Activated naive CD4-positive, alpha-beta T cell treated with anti-CD3 and anti-CD28 coated beads, Interleukin-2, amount 50 U/mL, for 72 hours (primary cell): ENCODE measurements around the gene IL34. TPM values are rescaled to one million over a fixed set of nuclear protein-coding genes. Genes with fewer than 3 reads are reported as not detected.

ENCODE experiments used
- ATAC-seq, 2 donors: fragments of 150-1000 bp; cut with Tn5 transposase; 2 replicates each; pipeline ENCODE4 v1.10.0; 2021; ENCODE audit warnings: mild to moderate bottlenecking in 2 of 2, moderate library complexity in 2 of 2
- DNase-seq, 2 donors: peaks; one replicate each; pipeline ENCODE4 v3.0.0; 2021 to 2022; ENCODE audit warnings: low spot score in 2 of 2
- H3K27ac Mint-ChIP-seq, 2 donors: one replicate each; pipeline ENCODE4 v1.8.0; 2022; ENCODE audit warnings: mild to moderate bottlenecking in 2 of 2, mixed read lengths in 2 of 2
- H3K36me3 Mint-ChIP-seq, 2 donors: one replicate each; pipeline ENCODE4 v1.8.0; 2022; ENCODE audit warnings: mixed read lengths in 2 of 2
- H3K9me3 Mint-ChIP-seq, 2 donors: one replicate each; pipeline ENCODE4 v1.8.0; 2022; ENCODE audit warnings: mixed read lengths in 2 of 2
- total RNA-seq, 2 donors: library from RNA; stranded (reverse); gene quantifications; one replicate each; pipeline ENCODE4 v1.2.3, GENCODE V29; 2022

Gene IL34
- total RNA-seq, 2 donors from 2014 or later = not detected

GRCh38 chr16:70689035-70689969, 42.9 kb downstream of the IL34 start:
- Mint-ChIP-seq H3K36me3 (no peaks in the 10 kb centered on the region), H3K27ac (peak overlapping the region in 1 of 2 donors; percentile 50), H3K9me3 (no peaks in the 10 kb centered on the region)
- DNase-seq (no peak), ATAC-seq (no peak)

- Mint-ChIP-seq H3K27ac (peak overlapping the region in 1 of 2 donors; percentile 72), H3K36me3 (no peaks in the 10 kb centered on the region), H3K9me3 (no peaks in the 10 kb centered on the region)
- DNase-seq = no peak
- no peak for ATAC-seq
Observed at GRCh38 chr16:70689970-70690891, 43.9 kb downstream of the IL34 start.

- ATAC-seq (no peak), DNase-seq (no peak)
- no peaks in the 10 kb centered on the region for H3K36me3 Mint-ChIP-seq
- no peaks in the 10 kb centered on the region for H3K9me3 Mint-ChIP-seq
- no peak overlapping the region for H3K27ac Mint-ChIP-seq
Observed at GRCh38 chr16:70691223-70692129, 45.1 kb downstream of the IL34 start.

GRCh38 chr16:70692130-70692872, 45.9 kb downstream of the IL34 start:
- H3K9me3 Mint-ChIP-seq = no peaks in the 10 kb centered on the region
- no peak overlapping the region for H3K27ac Mint-ChIP-seq
- ATAC-seq = no peak
- no peak for DNase-seq
- H3K36me3 Mint-ChIP-seq = no peaks in the 10 kb centered on the region

- DNase-seq = no peak
- Mint-ChIP-seq H3K9me3 (no peaks in the 10 kb centered on the region), H3K36me3 (no peaks in the 10 kb centered on the region), H3K27ac (no peak overlapping the region)
- ATAC-seq = no peak
Observed at GRCh38 chr16:70692873-70693671, 46.7 kb downstream of the IL34 start.

GRCh38 chr16:70694088-70694867, 47.9 kb downstream of the IL34 start:
- no peaks in the 10 kb centered on the region for H3K9me3 Mint-ChIP-seq

GRCh38 chr16:70694868-70695218, 48.5 kb downstream of the IL34 start:
- ATAC-seq (no peak), DNase-seq (no peak)
- H3K9me3 Mint-ChIP-seq = no peaks in the 10 kb centered on the region
- no peaks in the 10 kb centered on the region for H3K36me3 Mint-ChIP-seq
- no peak overlapping the region for H3K27ac Mint-ChIP-seq

More at GRCh38 chr16:70694088-70694867, 47.9 kb downstream of the IL34 start:
- ATAC-seq (no peak), DNase-seq (no peak)
- H3K36me3 Mint-ChIP-seq = no peaks in the 10 kb centered on the region
- no peak overlapping the region for H3K27ac Mint-ChIP-seq

GRCh38 chr16:70695331-70696070, 49.1 kb downstream of the IL34 start:
- DNase-seq (no peak), ATAC-seq (no peak)
- Mint-ChIP-seq H3K36me3 (no peaks in the 10 kb centered on the region), H3K9me3 (no peaks in the 10 kb centered on the region), H3K27ac (peak overlapping the region; percentile 14 to 74)

GRCh38 chr16:70696355-70696754, 50.0 kb downstream of the IL34 start:
- peak overlapping the region; percentile 74 for H3K27ac Mint-ChIP-seq
- no peaks in the 10 kb centered on the region for H3K36me3 Mint-ChIP-seq
- DNase-seq = no peak
- ATAC-seq = no peak
- H3K9me3 Mint-ChIP-seq = no peaks in the 10 kb centered on the region

GRCh38 chr16:70696952-70697593, 50.7 kb downstream of the IL34 start:
- ATAC-seq = peak; percentile 46 to 51
- peak overlapping the region; percentile 74 for H3K27ac Mint-ChIP-seq
- no peaks in the 10 kb centered on the region for H3K9me3 Mint-ChIP-seq
- H3K36me3 Mint-ChIP-seq = no peaks in the 10 kb centered on the region
- no peak for DNase-seq

GRCh38 chr16:70697594-70698170, 51.3 kb downstream of the IL34 start:
- H3K9me3 Mint-ChIP-seq = no peaks in the 10 kb centered on the region
- no peak for ATAC-seq
- H3K36me3 Mint-ChIP-seq = no peaks in the 10 kb centered on the region
- no peak for DNase-seq
- H3K27ac Mint-ChIP-seq = peak overlapping the region; percentile 68 to 77

GRCh38 chr16:70698901-70699300, 52.5 kb downstream of the IL34 start:
- Mint-ChIP-seq H3K36me3 (no peaks in the 10 kb centered on the region), H3K27ac (peak overlapping the region; percentile 40 to 55), H3K9me3 (no peaks in the 10 kb centered on the region)
- no peak for DNase-seq
- ATAC-seq = no peak

GRCh38 chr16:70699696-70700095, 53.3 kb downstream of the IL34 start:
- Mint-ChIP-seq H3K27ac (peak overlapping the region in 1 of 2 donors; percentile 40), H3K36me3 (no peaks in the 10 kb centered on the region), H3K9me3 (no peaks in the 10 kb centered on the region)
- DNase-seq (no peak), ATAC-seq (no peak)
